Endothelial cell of umbilical vein (primary cell): ENCODE results near the gene TMEM183A. TPM values are rescaled to one million over a fixed set of nuclear protein-coding genes. Genes with fewer than 3 reads are reported as not detected.

Experiments used
- BruUV-seq: library from RNA; stranded (reverse); fragments of 400-500 nt; replicated peaks from 2 replicates; lab custom pipeline; 2021; lab: Mats Ljungman, UMichigan
- CTCF ChIA-PET: fragments of 300-600, 350-600 bp; sonication (Branson Sonifier 250); formaldehyde crosslinking; loops from one replicate; lab custom pipeline; 2021; ENCODE audit warnings: antibody characterized with exemption, inconsistent platforms; lab: Charles Lee
- POLR2A ChIA-PET: fragments of 300-600, 350-600 bp; sonication (Branson Sonifier 250); formaldehyde crosslinking; loops from one replicate; lab custom pipeline; 2021; ENCODE audit warnings: antibody characterized with exemption, inconsistent platforms; lab: Charles Lee
- DNase-seq: peaks from one replicate; pipeline ENCODE4 v3.0.0-alpha.2; 2011; ENCODE audit warnings: low read depth, low spot score
- FAIRE-seq: peaks from 2 replicates; lab custom pipeline; 2011; peaks lifted over from hg19 to GRCh38; lab: Jason Lieb, UNC
- H2AFZ ChIP-seq: 2 replicates; pipeline ENCODE4 v1.6.0; 2012; ENCODE audit warnings: low read depth, low read length, control low read depth, inconsistent platforms
- H3K27ac ChIP-seq: 2 replicates; pipeline ENCODE4 v1.5.1; 2011; ENCODE audit warnings: low read depth, mild to moderate bottlenecking, control low read depth, low read length, moderate library complexity; ENCODE audit not compliant: insufficient read depth
- H3K27me3 ChIP-seq, 2 experiments: 2 replicates each; pipeline versions ENCODE4 v1.6.0 to v1.6.1; 2011; ENCODE audit warnings: low read length in 2 of 2, mixed read lengths in 1 of 2; ENCODE audit not compliant: control insufficient read depth in 2 of 2, insufficient read depth in 2 of 2
- H3K36me3 ChIP-seq, 2 experiments: 2 replicates in 1 of 2; 3 replicates in 1 of 2; pipeline ENCODE4 v1.5.1; 2011; ENCODE audit warnings: low read length in 2 of 2, mild to moderate bottlenecking in 1 of 2, moderate library complexity in 1 of 2; ENCODE audit not compliant: control insufficient read depth in 2 of 2, insufficient read depth in 2 of 2; ENCODE audit errors: extremely low read depth in 1 of 2
- H3K4me1 ChIP-seq: 3 replicates; pipeline ENCODE4 v1.5.1; 2011; ENCODE audit warnings: mild to moderate bottlenecking, low read length; ENCODE audit not compliant: control insufficient read depth, insufficient read depth; ENCODE audit errors: extremely low read depth
- H3K4me2 ChIP-seq: 2 replicates; pipeline ENCODE4 v1.6.1; 2011; ENCODE audit warnings: low read length, control low read depth, mixed read lengths; ENCODE audit not compliant: insufficient read depth
- H3K4me3 ChIP-seq, 3 experiments: fragments of 200-600 bp in 1 of 3; sonication (generic), shearing (Covaris generic) in 1 of 3; replicated peaks in 1 of 3; 2 replicates each; pipeline ENCODE4 v1.5.1; 2011 to 2016; ENCODE audit warnings: control low read depth in 3 of 3, low read length in 3 of 3, mild to moderate bottlenecking in 2 of 3, inconsistent platforms in 1 of 3, low read depth in 1 of 3, moderate library complexity in 1 of 3; ENCODE audit not compliant: insufficient read depth in 1 of 3
- H3K79me2 ChIP-seq: 2 replicates; pipeline ENCODE4 v1.6.0; 2012; ENCODE audit warnings: low read length, inconsistent platforms; ENCODE audit not compliant: control insufficient read depth, insufficient read depth
- H3K9ac ChIP-seq: replicated peaks from 2 replicates; pipeline ENCODE3; 2011; ENCODE audit warnings: low read length, control low read depth; ENCODE audit not compliant: insufficient read depth; ENCODE audit errors: extremely low read depth
- H3K9me1 ChIP-seq: replicated peaks from 3 replicates; pipeline ENCODE4 v1.6.0; 2011; ENCODE audit warnings: mild to moderate bottlenecking, low read length; ENCODE audit not compliant: control insufficient read depth, insufficient read depth; ENCODE audit errors: extremely low read depth
- H3K9me3 ChIP-seq: replicated peaks from 2 replicates; pipeline ENCODE4 v1.5.1; 2012; ENCODE audit warnings: low read length, inconsistent platforms; ENCODE audit not compliant: control insufficient read depth, insufficient read depth
- H4K20me1 ChIP-seq: replicated peaks from 2 replicates; pipeline ENCODE3; 2011; ENCODE audit warnings: mild to moderate bottlenecking, low read length; ENCODE audit not compliant: control insufficient read depth, insufficient read depth; ENCODE audit errors: extremely low read depth
- EZH2 ChIP-seq: IDR thresholded peaks from 2 replicates; pipeline ENCODE4 v1.6.1; 2012; ENCODE audit warnings: borderline replicate concordance, low read depth, mild to moderate bottlenecking, moderate library complexity, low read length, inconsistent platforms; ENCODE audit not compliant: severe bottlenecking
- FOS ChIP-seq: IDR thresholded peaks from 2 replicates; pipeline ENCODE4 v1.6.1; 2011; ENCODE audit warnings: mild to moderate bottlenecking, low read length, moderate library complexity, borderline replicate concordance; ENCODE audit not compliant: insufficient read depth
- GATA2 ChIP-seq: IDR thresholded peaks from 2 replicates; pipeline ENCODE4 v1.7.0; 2011; ENCODE audit warnings: low read depth, mild to moderate bottlenecking, moderate library complexity, mixed read lengths, low read length; ENCODE audit not compliant: insufficient read length, insufficient read depth
- JUN ChIP-seq: IDR thresholded peaks from 2 replicates; pipeline ENCODE4 v1.6.1; 2011; ENCODE audit warnings: borderline replicate concordance, low read depth; ENCODE audit not compliant: insufficient read length, insufficient read depth
- MAX ChIP-seq: IDR thresholded peaks from 2 replicates; pipeline ENCODE4 v1.6.1; 2011; ENCODE audit not compliant: insufficient read depth, insufficient read length
- MYC ChIP-seq: IDR thresholded peaks from one replicate; pipeline ENCODE4 v1.6.1; 2011; ENCODE audit warnings: mild to moderate bottlenecking, low read depth, low read length
- POLR2A ChIP-seq: IDR thresholded peaks from 2 replicates; pipeline ENCODE4 v1.6.1; 2012; ENCODE audit warnings: low read depth, mild to moderate bottlenecking, control low read depth, low read length
- POLR2AphosphoS5 ChIP-seq: IDR thresholded peaks from 2 replicates; pipeline ENCODE4 v1.6.1; 2012; ENCODE audit warnings: low read depth, mild to moderate bottlenecking, control low read depth, low read length, moderate library complexity; ENCODE audit not compliant: insufficient read depth
- dilution Hi-C: fragments of 300-500 bp; cut with MboI; formaldehyde crosslinking; loops from one replicate; pipeline ENCODE4 v1.15.0; 2019; ENCODE audit warnings: low sequenced_read_pairs; ENCODE audit not compliant: extremely low pct_ligation_motif_present
- intact Hi-C: fragments of 100-400 bp; cut with micrococcal nuclease; formaldehyde crosslinking; loops from one replicate; pipeline ENCODE4 v1.10.0; 2022
- polyA plus RNA-seq, 4 experiments: library from polyadenylated mRNA; depleted of rRNA in 3 of 4; stranded (reverse) in 3 of 4; unstranded in 1 of 4; fragments of >200 nt; gene quantifications; 2 replicates each; pipeline versions ENCODE4 v1.2.1 to v1.2.3, GENCODE V29; 2011 to 2012; ENCODE audit warnings: missing spikeins in 1 of 4
- total RNA-seq: library from RNA; stranded (reverse); gene quantifications from 2 replicates; pipeline ENCODE4 v1.2.3, GENCODE V29; 2021
- TF ChIP-seq, protein P1 (sequence below), 2 donors: IDR thresholded peaks; 1 replicate in 1 of 2; 2 replicates in 1 of 2; pipeline ENCODE4 v1.5.1; 2011; ENCODE audit warnings: low read length in 2 of 2, mild to moderate bottlenecking in 2 of 2, moderate library complexity in 2 of 2, control low read depth in 1 of 2, inconsistent platforms in 1 of 2, low read depth in 1 of 2; ENCODE audit not compliant: insufficient read depth in 1 of 2; ENCODE audit errors: extremely low read depth in 1 of 2

TMEM183A gene
- total and polyA plus RNA-seq, 2 donors (not counting 3 experiments of a cell fraction or from before 2014, with no cell fraction given): 59.4 to 110 TPM

DNA sequence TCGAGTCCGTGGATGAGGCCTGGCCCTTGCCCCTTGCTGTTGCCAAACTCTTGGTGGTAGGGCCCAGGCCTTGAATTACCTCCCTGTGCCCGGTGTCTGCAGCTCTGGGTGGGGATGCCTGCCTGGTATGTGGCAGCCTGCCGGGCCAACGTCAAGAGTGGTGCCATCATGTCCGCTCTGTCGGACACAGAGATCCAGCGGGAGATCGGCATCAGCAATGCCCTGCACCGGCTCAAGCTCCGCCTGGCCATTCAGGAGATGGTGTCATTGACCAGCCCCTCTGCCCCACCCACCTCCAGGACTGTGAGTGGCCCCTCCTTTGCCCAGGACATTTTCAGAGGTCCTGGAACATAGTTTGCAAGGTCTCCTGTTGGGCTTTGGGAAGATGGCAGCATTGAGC, 52.9 kb downstream of the TMEM183A start:
- no peak for TF ChIP-seq POLR2A
- no peak for TF ChIP-seq MYC
- no peak for TF ChIP-seq POLR2AphosphoS5
- TF ChIP-seq GATA2: no peak
- TF ChIP-seq FOS: no peak
- TF ChIP-seq EZH2: no peak
- TF ChIP-seq JUN: no peak
- TF ChIP-seq, protein P1, sequence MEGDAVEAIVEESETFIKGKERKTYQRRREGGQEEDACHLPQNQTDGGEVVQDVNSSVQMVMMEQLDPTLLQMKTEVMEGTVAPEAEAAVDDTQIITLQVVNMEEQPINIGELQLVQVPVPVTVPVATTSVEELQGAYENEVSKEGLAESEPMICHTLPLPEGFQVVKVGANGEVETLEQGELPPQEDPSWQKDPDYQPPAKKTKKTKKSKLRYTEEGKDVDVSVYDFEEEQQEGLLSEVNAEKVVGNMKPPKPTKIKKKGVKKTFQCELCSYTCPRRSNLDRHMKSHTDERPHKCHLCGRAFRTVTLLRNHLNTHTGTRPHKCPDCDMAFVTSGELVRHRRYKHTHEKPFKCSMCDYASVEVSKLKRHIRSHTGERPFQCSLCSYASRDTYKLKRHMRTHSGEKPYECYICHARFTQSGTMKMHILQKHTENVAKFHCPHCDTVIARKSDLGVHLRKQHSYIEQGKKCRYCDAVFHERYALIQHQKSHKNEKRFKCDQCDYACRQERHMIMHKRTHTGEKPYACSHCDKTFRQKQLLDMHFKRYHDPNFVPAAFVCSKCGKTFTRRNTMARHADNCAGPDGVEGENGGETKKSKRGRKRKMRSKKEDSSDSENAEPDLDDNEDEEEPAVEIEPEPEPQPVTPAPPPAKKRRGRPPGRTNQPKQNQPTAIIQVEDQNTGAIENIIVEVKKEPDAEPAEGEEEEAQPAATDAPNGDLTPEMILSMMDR (IDR thresholded peaks at IDR 0.05; ENCODE audit: extremely low read depth in 1 of 2, insufficient read depth in 1 of 2, low read depth in 1 of 2, low read length in 2 of 2): no peak
- no peak for TF ChIP-seq MAX
- Histone ChIP-seq H3K9ac (no peak overlapping the region), H3K27me3 (peaks cover 0 to 3% of the 10 kb centered on the region in 2 experiments), H3K4me3 (no peak overlapping the region), H3K4me1 (no peaks in the 10 kb centered on the region), H3K79me2 (no peaks in the 10 kb centered on the region), H3K36me3 (no peaks in the 10 kb centered on the region), H3K9me1 (no peaks in the 10 kb centered on the region), H3K9me3 (no peaks in the 10 kb centered on the region), H2AFZ (no peak overlapping the region), H3K4me2 (no peak overlapping the region), H4K20me1 (no peaks in the 10 kb centered on the region), H3K27ac (no peak overlapping the region)
- intact Hi-C loops: no loop called here
- DNase-seq: no peak
- ChIA-PET CTCF (no interaction called here), POLR2A (no interaction called here)
- BruUV-seq: no TSS peak
- no peak for FAIRE-seq
- dilution Hi-C loops: no loop called here
